Measurements from ENCODE around the gene BCL11A.

The BCL11A gene

GRCh38 chr2:60529785-60530627 lies 23.4 kb downstream of the BCL11A start:
- TF ChIP-seq CTCF (conservative IDR thresholded peaks at IDR 0.05), result no peak
- TF ChIP-seq ZFX (IDR thresholded peaks at IDR 0.05), result no peak
- no peak overlapping the region for H3K27ac ChIP-seq

- TF ChIP-seq ZFX (IDR thresholded peaks at IDR 0.05), result no peak
- no peak for TF ChIP-seq CTCF (conservative IDR thresholded peaks at IDR 0.05)
- H3K27ac ChIP-seq, result no peak overlapping the region
Measured at GRCh38 chr2:60529136-60529784, 24.2 kb downstream of the BCL11A start.

- H3K27ac ChIP-seq, result no peak overlapping the region
Measured at GRCh38 chr2:60528281-60529020, 25.0 kb downstream of the BCL11A start.

GRCh38 chr2:60527762-60528161 lies 25.7 kb downstream of the BCL11A start:
- TF ChIP-seq CTCF (conservative IDR thresholded peaks at IDR 0.05) (no peak), ZFX (IDR thresholded peaks at IDR 0.05) (no peak)
- H3K27ac ChIP-seq, result no peak overlapping the region

More at GRCh38 chr2:60528281-60529020, 25.0 kb downstream of the BCL11A start:
- TF ChIP-seq CTCF (conservative IDR thresholded peaks at IDR 0.05) (no peak), ZFX (IDR thresholded peaks at IDR 0.05) (no peak)

GRCh38 chr2:60526623-60527022 lies 26.8 kb downstream of the BCL11A start:
- no peak overlapping the region for H3K27ac ChIP-seq
- TF ChIP-seq ZFX (IDR thresholded peaks at IDR 0.05) (no peak), CTCF (conservative IDR thresholded peaks at IDR 0.05) (no peak)

- TF ChIP-seq ZFX (IDR thresholded peaks at IDR 0.05), result no peak
- no peak for TF ChIP-seq CTCF (conservative IDR thresholded peaks at IDR 0.05)
- no peak overlapping the region for H3K27ac ChIP-seq
Measured at GRCh38 chr2:60525899-60526298, 27.6 kb downstream of the BCL11A start.

GRCh38 chr2:60524874-60525273 lies 28.6 kb downstream of the BCL11A start:
- TF ChIP-seq CTCF (conservative IDR thresholded peaks at IDR 0.05) (no peak), ZFX (IDR thresholded peaks at IDR 0.05) (no peak)
- H3K27ac ChIP-seq, result no peak overlapping the region

All from C4-2B (cell line).